ENCODE results near the gene CAPN14.

CAPN14 gene

DNA sequence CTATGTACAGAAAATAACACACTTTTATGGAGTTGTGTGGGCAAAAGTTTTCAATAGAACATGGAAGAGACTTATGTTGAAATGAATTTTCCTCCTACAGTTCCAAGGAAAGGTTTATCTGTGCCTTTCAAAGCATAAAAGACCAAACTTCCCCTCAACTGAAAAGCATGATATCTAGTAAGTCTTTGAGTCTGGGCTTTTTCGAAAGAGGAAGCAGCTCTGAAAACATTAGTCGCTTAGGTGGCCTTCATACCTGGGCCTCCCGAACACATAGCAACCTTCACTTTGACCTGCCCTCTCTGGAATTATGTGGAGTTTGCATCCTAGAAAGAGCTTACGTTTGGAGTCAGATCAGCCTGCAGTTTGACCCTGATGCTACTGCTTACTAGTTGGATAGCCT is 4.8 kb upstream of the CAPN14 start:
- no peak overlapping the region for H3K27ac ChIP-seq (ENCODE audit: low read length)
- H3K4me3 ChIP-seq (ENCODE audit: low read depth in 1 of 2, low read length in 2 of 2), result no peak overlapping the region
- H3K36me3 ChIP-seq (ENCODE audit: control insufficient read depth in 1 of 2, insufficient read depth in 2 of 2, low read length in 2 of 2), result no peaks in the 10 kb centered on the region
- no peaks in the 10 kb centered on the region for H3K4me1 ChIP-seq (ENCODE audit: control insufficient read depth in 1 of 2, insufficient read depth in 2 of 2, low read length in 2 of 2)
- H3K27me3 ChIP-seq (ENCODE audit: low read depth, low read length), result no peaks in the 10 kb centered on the region
- H3K9me3 ChIP-seq (ENCODE audit: control insufficient read depth in 1 of 2, low read length in 2 of 2), result no peaks in the 10 kb centered on the region

DNA sequence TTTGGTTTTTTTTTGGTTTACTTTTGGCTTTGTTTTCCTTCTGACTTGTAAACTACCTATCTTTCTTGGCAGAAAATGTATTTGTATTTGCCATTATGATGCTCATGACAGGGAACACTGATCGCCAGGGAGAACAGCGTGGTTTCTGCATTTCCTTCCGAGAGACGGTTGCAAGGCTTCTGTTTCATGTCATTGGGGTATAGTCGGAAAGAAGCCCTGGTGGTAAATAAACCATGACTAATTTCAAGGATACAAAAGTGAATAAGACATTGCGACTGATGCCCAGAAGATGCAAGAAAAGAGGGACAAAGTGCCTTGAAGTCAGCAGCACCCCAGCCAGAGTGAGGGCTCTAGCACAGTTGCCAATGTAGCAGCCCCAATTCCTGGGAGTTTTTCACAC is 4.2 kb upstream of the CAPN14 start:
- no peaks in the 10 kb centered on the region for H3K9me3 ChIP-seq (ENCODE audit: control insufficient read depth in 1 of 2, low read length in 2 of 2)
- H3K4me1 ChIP-seq (ENCODE audit: control insufficient read depth in 1 of 2, insufficient read depth in 2 of 2, low read length in 2 of 2), result no peaks in the 10 kb centered on the region
- H3K4me3 ChIP-seq (ENCODE audit: low read depth in 1 of 2, low read length in 2 of 2), result no peak overlapping the region
- H3K36me3 ChIP-seq (ENCODE audit: control insufficient read depth in 1 of 2, insufficient read depth in 2 of 2, low read length in 2 of 2), result no peaks in the 10 kb centered on the region
- no peak overlapping the region for H3K27ac ChIP-seq (ENCODE audit: low read length)
- H3K27me3 ChIP-seq (ENCODE audit: low read depth, low read length), result no peaks in the 10 kb centered on the region

DNA sequence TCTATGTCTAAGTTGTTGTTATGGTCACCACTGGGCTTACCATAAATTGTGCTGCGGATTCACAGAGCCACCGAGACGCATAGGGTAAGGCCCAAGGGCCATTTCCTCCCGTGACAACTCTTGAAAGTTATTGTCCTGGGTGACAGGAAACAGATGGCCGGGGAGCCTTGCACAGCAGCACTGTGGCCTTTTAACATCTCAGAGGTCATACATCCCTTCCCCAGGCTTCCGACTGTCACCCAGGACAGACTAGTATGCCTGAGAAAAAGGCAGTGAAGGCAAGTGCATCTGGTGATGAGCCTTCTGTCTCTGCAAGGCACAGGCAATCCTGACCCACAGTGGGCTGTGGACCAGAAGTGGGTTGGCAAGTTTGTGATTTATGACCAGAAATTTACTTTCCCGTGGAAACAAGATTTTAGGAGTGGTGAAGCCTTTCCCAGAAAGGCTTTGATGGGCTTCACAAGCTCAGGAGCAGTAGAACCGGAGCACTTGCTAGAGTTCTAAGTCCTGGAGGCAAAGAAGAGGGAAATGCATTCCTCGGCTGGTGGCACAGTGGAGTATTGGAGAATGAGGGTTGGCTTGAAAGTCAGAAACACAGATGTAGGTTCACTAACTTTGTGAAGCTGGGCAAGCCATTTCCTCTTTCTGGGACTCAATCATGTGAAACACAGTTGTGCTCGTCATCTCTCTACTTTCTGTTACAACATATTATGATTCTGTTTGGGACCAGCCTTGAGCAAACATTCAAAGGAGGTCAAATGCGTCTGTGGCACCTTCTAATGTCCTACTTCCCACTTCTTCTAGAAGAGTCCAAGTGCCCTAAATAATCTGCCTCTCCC is 2.0 kb upstream of the CAPN14 start:
- Histone ChIP-seq H3K4me1 (ENCODE audit: control insufficient read depth in 1 of 2, insufficient read depth in 2 of 2, low read length in 2 of 2) (no peaks in the 10 kb centered on the region), H3K36me3 (ENCODE audit: control insufficient read depth in 1 of 2, insufficient read depth in 2 of 2, low read length in 2 of 2) (no peaks in the 10 kb centered on the region), H3K27me3 (ENCODE audit: low read depth, low read length) (no peaks in the 10 kb centered on the region), H3K27ac (ENCODE audit: low read length) (no peak overlapping the region), H3K4me3 (ENCODE audit: low read depth in 1 of 2, low read length in 2 of 2) (no peak overlapping the region), H3K9me3 (ENCODE audit: control insufficient read depth in 1 of 2, low read length in 2 of 2) (no peaks in the 10 kb centered on the region)

DNA sequence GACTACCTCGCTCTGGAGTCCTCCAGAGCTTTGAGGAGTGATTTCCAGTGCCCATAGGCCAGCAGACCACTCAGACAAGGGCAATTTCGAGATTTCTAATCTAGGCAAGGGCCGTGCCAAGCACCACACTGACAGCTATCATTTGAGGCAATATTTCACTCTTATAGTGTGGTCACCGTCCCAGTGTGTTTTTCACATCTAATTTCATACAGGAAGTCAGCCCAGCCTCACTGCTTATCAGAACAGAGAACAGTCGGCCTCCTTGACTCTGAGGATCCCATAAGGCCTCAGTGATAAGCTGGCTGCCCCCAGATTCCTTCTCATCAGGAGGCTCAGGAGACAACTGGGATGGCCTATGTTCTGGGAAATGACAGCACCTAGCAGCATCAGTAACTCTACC is 581 bp downstream of the CAPN14 start:
- no peak overlapping the region for H3K27ac ChIP-seq (ENCODE audit: low read length)
- no peak overlapping the region for H3K4me3 ChIP-seq (ENCODE audit: low read depth in 1 of 2, low read length in 2 of 2)
- no peaks in the 10 kb centered on the region for H3K36me3 ChIP-seq (ENCODE audit: control insufficient read depth in 1 of 2, insufficient read depth in 2 of 2, low read length in 2 of 2)
- no peaks in the 10 kb centered on the region for H3K9me3 ChIP-seq (ENCODE audit: control insufficient read depth in 1 of 2, low read length in 2 of 2)
- H3K4me1 ChIP-seq (ENCODE audit: control insufficient read depth in 1 of 2, insufficient read depth in 2 of 2, low read length in 2 of 2), result no peaks in the 10 kb centered on the region
- H3K27me3 ChIP-seq (ENCODE audit: low read depth, low read length), result no peaks in the 10 kb centered on the region

DNA sequence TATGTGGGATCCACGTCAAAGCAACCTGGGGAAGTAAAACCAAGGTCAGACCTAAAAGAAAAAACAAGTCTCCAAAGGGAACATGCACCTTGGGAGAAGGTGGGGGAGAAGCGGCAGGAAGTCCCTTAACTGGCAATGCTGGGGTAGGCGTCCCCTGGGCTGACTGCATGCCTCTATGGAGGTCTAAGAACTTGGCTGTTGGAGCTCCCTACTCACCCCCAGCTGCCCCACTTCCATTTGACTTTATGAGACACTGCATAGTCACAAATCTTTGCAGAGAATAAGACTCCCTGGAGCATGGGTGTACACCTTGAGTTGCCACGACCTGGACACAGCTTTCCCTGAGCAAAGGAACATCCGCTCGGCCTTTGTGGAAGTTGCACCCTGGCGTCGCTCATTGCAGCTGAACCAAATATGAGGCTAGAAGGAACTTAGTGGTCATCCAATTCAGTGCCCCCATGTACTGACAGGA is 2.8 kb downstream of the CAPN14 start:
- Histone ChIP-seq H3K36me3 (ENCODE audit: control insufficient read depth in 1 of 2, insufficient read depth in 2 of 2, low read length in 2 of 2) (no peaks in the 10 kb centered on the region), H3K27ac (ENCODE audit: low read length) (no peak overlapping the region), H3K27me3 (ENCODE audit: low read depth, low read length) (no peaks in the 10 kb centered on the region), H3K4me1 (ENCODE audit: control insufficient read depth in 1 of 2, insufficient read depth in 2 of 2, low read length in 2 of 2) (no peaks in the 10 kb centered on the region), H3K9me3 (ENCODE audit: control insufficient read depth in 1 of 2, low read length in 2 of 2) (no peaks in the 10 kb centered on the region), H3K4me3 (ENCODE audit: low read depth in 1 of 2, low read length in 2 of 2) (no peak overlapping the region)

DNA sequence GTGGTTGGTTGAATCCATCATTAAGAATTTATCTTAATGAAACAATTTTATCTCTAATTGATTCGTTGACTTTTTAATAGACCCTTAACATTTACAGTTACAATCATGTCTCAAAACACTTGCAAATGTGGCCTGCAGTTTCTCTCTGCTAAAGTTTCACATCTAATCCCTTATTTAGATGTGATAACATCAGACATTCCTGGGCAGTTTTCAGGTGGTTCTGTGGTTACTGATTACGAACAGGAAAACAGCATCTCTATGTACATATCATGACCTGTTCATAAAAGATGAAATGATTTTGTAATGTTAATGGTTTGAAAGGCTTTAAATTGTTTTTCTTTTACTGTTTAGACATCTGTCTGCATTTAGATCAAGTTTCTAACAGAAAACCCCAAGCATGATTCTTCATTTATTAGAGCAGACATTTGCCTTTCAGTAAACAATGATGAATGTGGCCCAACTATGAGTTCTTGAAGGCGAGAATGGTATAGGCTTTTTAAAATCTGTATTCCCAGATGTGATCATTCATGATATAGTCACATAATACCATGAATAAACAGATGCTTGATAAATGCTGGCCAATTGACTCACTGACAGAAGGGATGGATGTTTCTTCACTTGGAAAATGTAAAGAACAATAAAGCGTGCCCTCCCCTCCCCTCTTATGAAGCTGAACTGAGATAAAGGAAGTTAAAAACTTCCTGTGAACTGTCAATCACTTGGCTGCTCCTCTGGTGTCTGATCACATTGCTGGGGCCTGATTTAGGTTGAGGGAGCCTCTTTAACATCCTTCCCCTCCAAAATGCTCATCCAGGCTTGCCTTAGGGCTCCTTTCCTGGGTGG is 3.5 kb downstream of the CAPN14 start:
- Histone ChIP-seq H3K36me3 (ENCODE audit: control insufficient read depth in 1 of 2, insufficient read depth in 2 of 2, low read length in 2 of 2) (no peaks in the 10 kb centered on the region), H3K9me3 (ENCODE audit: control insufficient read depth in 1 of 2, low read length in 2 of 2) (no peaks in the 10 kb centered on the region), H3K4me3 (ENCODE audit: low read depth in 1 of 2, low read length in 2 of 2) (no peak overlapping the region), H3K27ac (ENCODE audit: low read length) (no peak overlapping the region), H3K27me3 (ENCODE audit: low read depth, low read length) (no peaks in the 10 kb centered on the region), H3K4me1 (ENCODE audit: control insufficient read depth in 1 of 2, insufficient read depth in 2 of 2, low read length in 2 of 2) (no peaks in the 10 kb centered on the region)

DNA sequence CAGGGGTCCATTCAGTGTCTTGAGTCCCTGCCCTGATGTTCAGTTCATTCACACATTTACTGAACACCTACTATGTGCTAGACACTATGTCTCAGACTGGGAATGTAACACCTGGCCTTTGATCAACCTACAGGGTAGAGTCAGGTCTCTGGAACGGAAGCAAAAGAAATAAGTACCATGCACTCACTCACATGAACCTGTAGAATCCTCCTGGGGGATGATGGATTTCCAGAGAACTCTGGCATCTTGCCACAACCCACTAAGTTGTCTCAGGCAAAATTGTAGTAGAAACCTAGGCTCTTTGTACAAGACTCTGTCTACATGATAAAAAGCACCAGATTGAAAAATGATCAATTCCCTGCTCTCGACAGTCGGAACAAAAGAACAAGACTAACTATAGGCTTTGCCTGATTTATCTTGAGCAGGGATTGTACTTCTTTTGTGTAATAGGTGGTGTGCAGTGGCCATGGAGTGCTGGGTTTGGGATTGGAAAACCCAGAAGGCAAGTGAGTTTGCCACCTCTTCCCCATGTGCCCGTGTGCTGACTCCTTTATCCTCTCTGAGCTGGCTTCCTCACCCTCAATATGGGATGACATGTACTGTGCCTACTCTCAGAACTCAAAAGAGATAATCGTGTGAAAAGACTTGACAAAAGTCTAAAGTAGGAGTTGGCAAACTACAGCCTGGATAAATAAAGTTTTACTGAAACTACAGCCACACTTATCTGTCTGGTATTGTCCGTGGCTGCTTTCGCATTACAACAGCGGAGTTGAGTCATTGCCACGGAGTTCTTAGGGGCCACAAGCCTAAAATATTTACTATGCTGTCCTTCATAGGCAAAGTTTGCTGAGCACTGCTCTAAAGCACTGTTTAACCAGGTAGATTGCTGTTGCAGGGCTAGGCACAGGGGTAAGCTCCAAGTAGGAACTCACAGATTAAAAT is 4.4 kb downstream of the CAPN14 start:
- no peak overlapping the region for H3K27ac ChIP-seq (ENCODE audit: low read length)
- no peaks in the 10 kb centered on the region for H3K27me3 ChIP-seq (ENCODE audit: low read depth, low read length)
- H3K4me3 ChIP-seq (ENCODE audit: low read depth in 1 of 2, low read length in 2 of 2), result no peak overlapping the region
- no peaks in the 10 kb centered on the region for H3K36me3 ChIP-seq (ENCODE audit: control insufficient read depth in 1 of 2, insufficient read depth in 2 of 2, low read length in 2 of 2)
- H3K4me1 ChIP-seq (ENCODE audit: control insufficient read depth in 1 of 2, insufficient read depth in 2 of 2, low read length in 2 of 2), result no peaks in the 10 kb centered on the region
- no peaks in the 10 kb centered on the region for H3K9me3 ChIP-seq (ENCODE audit: control insufficient read depth in 1 of 2, low read length in 2 of 2)

DNA sequence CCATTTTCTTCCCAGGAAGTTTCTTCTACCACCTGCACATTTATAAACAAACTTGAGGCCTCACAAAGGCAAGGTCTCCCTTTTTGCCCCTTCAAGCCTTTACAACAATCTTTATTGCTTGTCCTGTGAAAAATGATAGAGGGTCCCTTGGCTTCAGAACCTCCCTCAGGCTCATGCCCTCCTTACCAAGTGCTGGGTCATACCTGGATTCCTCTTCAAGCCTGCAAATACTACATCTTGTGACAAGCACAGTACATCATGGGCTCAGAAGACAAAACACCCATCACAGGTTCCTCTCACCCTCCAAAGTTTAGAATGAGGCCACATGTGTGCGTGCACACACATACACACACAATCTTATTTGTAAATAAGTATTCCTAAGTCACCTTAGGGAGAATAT is 9.1 kb downstream of the CAPN14 start:
- no peak overlapping the region for H3K27ac ChIP-seq (ENCODE audit: low read length)

DNA sequence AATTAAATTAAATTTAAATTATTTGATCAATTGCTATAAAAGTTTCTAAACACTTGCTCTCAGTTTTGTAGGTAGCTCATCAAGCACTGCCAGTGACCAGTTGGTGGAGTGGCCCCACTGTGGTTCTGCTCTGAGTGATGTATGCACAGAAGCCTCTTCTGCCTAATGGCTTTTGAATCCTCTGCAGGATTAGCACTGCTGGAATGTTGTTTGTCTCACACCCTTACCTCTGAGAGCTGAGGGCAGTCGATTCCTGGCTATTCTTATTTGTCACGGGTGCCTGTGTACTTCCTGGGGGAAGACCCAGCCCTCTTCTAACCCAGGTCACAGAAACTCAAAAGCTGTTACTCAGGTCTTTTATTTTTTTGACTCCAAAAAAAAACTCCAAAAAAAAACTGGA is 9.5 kb downstream of the CAPN14 start:
- H3K27ac ChIP-seq (ENCODE audit: low read length), result no peak overlapping the region
- no peaks in the 10 kb centered on the region for H3K27me3 ChIP-seq (ENCODE audit: low read depth, low read length)

More for the DNA sequence above, 9.1 kb downstream of the CAPN14 start:
- Histone ChIP-seq H3K9me3 (ENCODE audit: control insufficient read depth in 1 of 2, low read length in 2 of 2) (no peaks in the 10 kb centered on the region), H3K27me3 (ENCODE audit: low read depth, low read length) (no peaks in the 10 kb centered on the region), H3K36me3 (ENCODE audit: control insufficient read depth in 1 of 2, insufficient read depth in 2 of 2, low read length in 2 of 2) (no peaks in the 10 kb centered on the region), H3K4me1 (ENCODE audit: control insufficient read depth in 1 of 2, insufficient read depth in 2 of 2, low read length in 2 of 2) (peaks cover 0 to 5% of the 10 kb centered on the region in 2 donors), H3K4me3 (ENCODE audit: low read depth in 1 of 2, low read length in 2 of 2) (no peak overlapping the region)

DNA sequence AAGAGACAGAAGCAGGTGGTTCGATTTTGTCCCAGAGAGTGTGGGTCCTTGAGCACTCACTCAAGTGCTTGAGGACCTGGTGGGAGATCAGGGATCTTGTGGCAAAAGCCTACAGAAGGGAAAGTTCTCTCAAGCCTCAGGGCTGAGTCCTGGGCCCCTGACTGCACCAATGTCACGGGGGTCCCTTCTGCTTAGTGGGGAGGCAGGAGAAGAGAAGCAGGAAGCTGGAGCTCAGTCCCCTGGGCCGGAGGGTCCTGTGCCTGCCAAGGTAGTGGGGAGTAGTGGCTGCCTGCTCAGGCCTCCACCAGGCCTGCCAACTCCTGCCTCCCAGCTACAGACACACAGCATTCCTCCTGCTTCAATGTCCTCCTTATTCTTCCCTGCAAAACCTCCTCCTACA is 11.7 kb downstream of the CAPN14 start:
- Histone ChIP-seq H3K27ac (ENCODE audit: low read length) (no peak overlapping the region), H3K36me3 (ENCODE audit: control insufficient read depth in 1 of 2, insufficient read depth in 2 of 2, low read length in 2 of 2) (no peaks in the 10 kb centered on the region), H3K4me3 (ENCODE audit: low read depth in 1 of 2, low read length in 2 of 2) (no peak overlapping the region), H3K9me3 (ENCODE audit: control insufficient read depth in 1 of 2, low read length in 2 of 2) (no peaks in the 10 kb centered on the region), H3K4me1 (ENCODE audit: control insufficient read depth in 1 of 2, insufficient read depth in 2 of 2, low read length in 2 of 2) (peaks cover 0 to 12% of the 10 kb centered on the region in 2 donors), H3K27me3 (ENCODE audit: low read depth, low read length) (no peaks in the 10 kb centered on the region)

More for the DNA sequence above, 9.5 kb downstream of the CAPN14 start:
- Histone ChIP-seq H3K4me3 (ENCODE audit: low read depth in 1 of 2, low read length in 2 of 2) (no peak overlapping the region), H3K4me1 (ENCODE audit: control insufficient read depth in 1 of 2, insufficient read depth in 2 of 2, low read length in 2 of 2) (peaks cover 0 to 10% of the 10 kb centered on the region in 2 donors), H3K36me3 (ENCODE audit: control insufficient read depth in 1 of 2, insufficient read depth in 2 of 2, low read length in 2 of 2) (no peaks in the 10 kb centered on the region), H3K9me3 (ENCODE audit: control insufficient read depth in 1 of 2, low read length in 2 of 2) (no peaks in the 10 kb centered on the region)

DNA sequence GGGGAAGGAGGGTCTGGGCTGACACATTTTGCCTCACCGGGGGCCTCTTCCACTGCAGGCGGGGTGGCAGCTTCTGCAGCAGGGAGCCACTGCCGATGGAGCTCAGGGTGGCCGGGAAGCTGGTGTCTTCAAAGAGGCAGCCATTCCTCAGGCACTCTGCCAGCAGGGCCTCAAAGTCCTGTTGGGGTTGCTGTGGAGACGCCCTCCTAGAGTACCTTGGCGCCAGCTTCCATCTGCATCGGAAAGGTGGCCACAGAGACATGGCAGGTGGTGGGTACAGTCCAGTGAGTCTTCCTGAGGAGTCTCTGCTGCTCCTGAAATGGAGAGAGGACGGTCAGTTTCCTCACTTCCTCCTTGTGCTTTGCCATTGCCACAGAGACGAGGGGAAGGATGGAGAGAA is 12.1 kb downstream of the CAPN14 start:
- Histone ChIP-seq H3K9me3 (ENCODE audit: control insufficient read depth in 1 of 2, low read length in 2 of 2) (no peaks in the 10 kb centered on the region), H3K36me3 (ENCODE audit: control insufficient read depth in 1 of 2, insufficient read depth in 2 of 2, low read length in 2 of 2) (no peaks in the 10 kb centered on the region), H3K4me1 (ENCODE audit: control insufficient read depth in 1 of 2, insufficient read depth in 2 of 2, low read length in 2 of 2) (peaks cover 0 to 12% of the 10 kb centered on the region in 2 donors), H3K27me3 (ENCODE audit: low read depth, low read length) (no peaks in the 10 kb centered on the region), H3K27ac (ENCODE audit: low read length) (no peak overlapping the region), H3K4me3 (ENCODE audit: low read depth in 1 of 2, low read length in 2 of 2) (no peak overlapping the region)
